Lower leg skin (tissue), 4 donors: ENCODE results near the gene RASSF1. TPM values are rescaled to one million over a fixed set of nuclear protein-coding genes. Genes with fewer than 3 reads are reported as not detected.
A peak's percentile ranks its signal among the peaks of the same experiment; 100 is the strongest.

Experiments
- DNase-seq, 2 donors: peaks; one replicate each; pipeline ENCODE4 v3.0.0-alpha.2; 2019; ENCODE audit warnings: low spot score in 2 of 2
- H3K4me3 ChIP-seq: fragments of 200-600 bp; sonication (generic); 2 replicates; pipeline ENCODE4 v1.5.1; 2017; ENCODE audit warnings: mild to moderate bottlenecking, low read depth; ENCODE audit not compliant: poor library complexity, severe bottlenecking
- CTCF ChIP-seq, 3 donors: fragments of 450-650 bp; IDR thresholded peaks; one replicate each; pipeline ENCODE4 v1.5.1; 2016; ENCODE audit warnings: antibody characterized with exemption in 3 of 3, mild to moderate bottlenecking in 3 of 3, moderate library complexity in 2 of 3
- POLR2A ChIP-seq, 2 donors: fragments of 450-650 bp; IDR thresholded peaks; one replicate each; pipeline ENCODE4 v1.6.1; 2016 to 2017; ENCODE audit warnings: antibody characterized with exemption in 2 of 2, mild to moderate bottlenecking in 1 of 2, moderate library complexity in 1 of 2
- WGBS, 2 donors: methylation state at CpG; one replicate each; pipeline ENCODE4 v1.1.5; 2018; 5-methylcytosine and 5-hydroxymethylcytosine counted together
- intact Hi-C: fragments of 100-400 bp; cut with DNase I; formaldehyde crosslinking; loops from one replicate; pipeline ENCODE4 v1.15.0; 2023; ENCODE audit warnings: low total_unique reads
- total RNA-seq, 4 donors: library from RNA; depleted of rRNA; stranded (reverse); fragments of >200 nt; gene quantifications; one replicate each; pipeline ENCODE4 v1.1.0, GENCODE V29; 2016

Gene RASSF1
- total RNA-seq, 4 donors from 2014 or later = 33.5 to 50.0 (median 47.2) TPM

GRCh38 chr3:50295553-50296431, 44.8 kb downstream of the RASSF1 start:
- DNase-seq = no peak
- no peak for TF ChIP-seq CTCF (IDR thresholded peaks at IDR 0.05)
- no peak for TF ChIP-seq POLR2A (IDR thresholded peaks at IDR 0.05)
- H3K4me3 ChIP-seq = no peak overlapping the region
- WGBS, 2 donors = 86 to 90% methylated on average over 8 of the region's 8 CpGs
- intact Hi-C loops = no loop called here

DNA sequence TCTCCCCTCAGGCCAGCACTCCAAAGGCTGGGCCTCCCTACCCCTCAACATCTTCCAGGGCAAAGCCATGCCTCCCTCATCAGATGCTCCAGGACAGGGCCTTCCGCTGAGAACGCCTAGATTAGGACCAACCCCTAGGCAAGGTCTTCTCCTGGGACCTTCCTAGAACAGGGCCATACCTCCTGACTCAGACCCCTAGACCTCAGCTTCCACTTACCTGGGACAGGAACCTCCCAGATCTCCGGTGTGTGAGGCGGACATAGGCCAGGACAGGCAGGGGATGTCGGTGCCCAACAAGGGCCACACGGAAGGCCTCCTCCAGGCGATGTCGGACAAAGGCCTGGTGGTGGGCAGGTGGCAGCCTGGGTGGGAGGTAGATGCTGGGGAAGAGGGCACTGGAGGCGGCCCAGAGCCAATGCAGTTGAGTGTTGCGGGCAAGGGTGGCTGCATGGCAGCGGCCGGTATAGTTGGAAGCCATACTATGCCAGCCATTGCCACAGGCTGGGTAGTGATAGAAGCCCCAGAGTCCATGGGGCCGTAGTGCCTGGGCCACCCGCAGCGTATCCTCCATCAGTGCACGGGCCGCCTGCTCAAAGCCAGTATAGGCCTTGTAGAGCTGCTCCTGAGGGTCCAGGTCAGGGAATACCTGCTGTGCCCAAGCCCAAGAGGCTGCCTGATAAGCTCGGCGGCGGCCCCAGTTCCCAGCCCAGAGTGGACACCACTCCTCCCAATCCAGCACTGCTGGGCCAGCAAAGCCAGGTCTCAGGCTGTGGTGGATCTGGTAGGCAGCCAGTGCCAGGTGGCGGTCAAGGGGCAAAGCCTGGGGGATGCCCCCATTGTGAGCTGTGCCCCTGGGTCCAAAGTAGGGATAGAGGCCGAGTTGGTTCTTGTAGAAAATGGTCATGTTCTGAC, 45.9 kb downstream of the RASSF1 start:
- TF ChIP-seq POLR2A (IDR thresholded peaks at IDR 0.05) (no peak), CTCF (IDR thresholded peaks at IDR 0.05) (no peak)
- intact Hi-C loops = no loop called here
- DNase-seq = no peak
- no peak overlapping the region for H3K4me3 ChIP-seq
- 92% methylated on average over 11 to 18 of the region's 22 CpGs for WGBS, 2 donors

- intact Hi-C loops = no loop called here
- WGBS, 2 donors = 83 to 89% methylated on average over 4 of the region's 4 CpGs
These were observed 46.5 kb downstream of the RASSF1 start for GRCh38 chr3:50294089-50294488.

GRCh38 chr3:50293079-50293801, 47.4 kb downstream of the RASSF1 start:
- no peak overlapping the region for H3K4me3 ChIP-seq
- DNase-seq = peak in 1 of 2 donors; percentile 88
- TF ChIP-seq POLR2A (IDR thresholded peaks at IDR 0.05) = no peak
- TF ChIP-seq CTCF (IDR thresholded peaks at IDR 0.05) = no peak
- WGBS, 2 donors = 73 to 78% methylated on average over 10 to 12 of the region's 12 CpGs
- intact Hi-C loops = no loop called here

More at GRCh38 chr3:50294089-50294488, 46.5 kb downstream of the RASSF1 start:
- no peak for DNase-seq
- TF ChIP-seq POLR2A (IDR thresholded peaks at IDR 0.05) (no peak), CTCF (IDR thresholded peaks at IDR 0.05) (no peak)
- no peak overlapping the region for H3K4me3 ChIP-seq
